ENCODE measurements around the gene EXOC3L1.

EXOC3L1 gene, protein sequence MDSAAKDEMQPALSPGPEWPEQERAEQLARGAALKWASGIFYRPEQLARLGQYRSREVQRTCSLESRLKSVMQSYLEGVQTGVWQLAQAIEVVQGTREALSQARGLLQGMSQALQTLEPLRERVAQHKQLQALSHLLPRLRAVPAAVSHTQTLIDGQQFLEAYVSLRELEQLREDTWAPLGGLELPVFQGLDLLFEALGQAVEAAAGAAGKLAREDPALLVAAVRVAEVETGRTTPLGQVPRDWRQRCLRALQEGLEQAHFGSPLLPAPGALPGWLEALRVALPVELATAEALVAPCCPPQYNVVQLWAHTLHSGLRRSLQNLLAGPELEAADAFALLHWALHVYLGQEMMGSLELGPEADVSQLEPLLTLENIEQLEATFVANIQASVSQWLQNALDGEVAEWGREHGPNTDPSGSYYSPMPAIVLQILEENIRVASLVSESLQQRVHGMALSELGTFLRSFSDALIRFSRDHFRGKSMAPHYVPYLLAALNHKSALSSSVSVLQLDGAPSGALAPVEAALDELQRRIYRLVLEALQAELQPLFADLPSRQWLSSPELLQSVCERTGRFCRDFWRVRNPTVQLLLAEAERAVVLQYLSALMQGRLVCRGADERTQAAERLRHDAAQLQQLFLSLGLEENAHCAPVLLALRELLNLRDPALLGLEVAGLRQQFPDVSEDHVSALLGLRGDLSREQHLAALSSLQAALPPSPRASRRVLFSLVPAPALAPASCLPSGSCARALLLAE

DNA sequence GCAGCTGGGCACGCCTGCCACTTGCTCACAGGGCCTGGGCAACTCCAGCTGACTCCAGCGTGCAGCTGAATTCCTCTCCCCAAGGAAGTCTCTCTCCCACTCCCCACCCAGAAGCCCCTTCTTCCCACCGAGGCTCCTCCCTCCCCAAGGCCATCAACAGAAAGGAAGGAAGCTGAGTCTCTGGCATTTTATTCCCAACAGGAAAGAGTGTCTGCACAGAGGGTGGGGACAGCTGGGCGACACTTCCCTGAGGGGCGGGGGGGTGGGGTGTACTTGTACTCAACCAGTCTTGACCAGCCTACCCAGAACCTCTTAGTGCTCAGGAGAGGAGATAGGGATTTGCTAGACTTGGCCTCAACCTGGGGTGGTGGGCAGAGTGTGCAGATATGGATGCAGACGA lies at the start of gene EXOC3L1:
EXOC3L1 (minus strand) TSS at position 96 of the 400 bp plus-strand sequence. CDS start 460 bp downstream, outside the sequence.
- DNase-seq (ENCODE audit: low read depth in 2 of 2), result no peak

DNA sequence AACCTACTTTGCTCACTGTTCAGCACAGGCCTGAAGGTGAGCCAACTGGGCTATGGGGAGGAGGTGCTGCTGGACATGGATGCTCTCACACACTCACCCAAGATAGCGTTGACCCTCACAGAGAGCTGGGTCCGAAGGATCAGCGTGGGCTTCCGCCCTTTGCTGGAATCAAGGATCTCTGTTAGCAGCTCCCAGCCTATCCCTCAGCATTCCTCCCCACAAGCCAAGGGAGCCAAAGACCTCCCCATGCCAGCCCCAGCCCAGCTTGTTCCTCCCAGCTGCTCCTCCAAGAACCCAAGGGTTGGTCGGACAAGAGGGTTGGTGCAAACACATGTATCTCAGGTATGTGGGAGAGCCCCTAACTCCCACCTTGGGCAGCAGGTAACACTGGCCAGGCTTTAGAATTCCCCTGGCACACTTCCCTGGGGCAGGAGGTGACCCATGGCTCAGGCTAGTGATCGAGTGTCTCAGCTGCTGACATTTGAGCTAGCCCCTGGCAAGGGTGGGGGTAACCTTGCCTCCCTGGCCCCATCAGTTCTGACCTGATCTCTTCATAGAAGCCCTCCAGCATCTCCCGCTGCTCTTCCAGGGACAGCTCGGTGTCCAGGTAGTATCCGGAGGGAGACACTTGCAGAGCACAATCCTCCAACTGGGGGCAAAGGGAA lies 49.0 kb upstream of the EXOC3L1 start:
- no peak for DNase-seq (ENCODE audit: low read depth in 2 of 2)

DNA sequence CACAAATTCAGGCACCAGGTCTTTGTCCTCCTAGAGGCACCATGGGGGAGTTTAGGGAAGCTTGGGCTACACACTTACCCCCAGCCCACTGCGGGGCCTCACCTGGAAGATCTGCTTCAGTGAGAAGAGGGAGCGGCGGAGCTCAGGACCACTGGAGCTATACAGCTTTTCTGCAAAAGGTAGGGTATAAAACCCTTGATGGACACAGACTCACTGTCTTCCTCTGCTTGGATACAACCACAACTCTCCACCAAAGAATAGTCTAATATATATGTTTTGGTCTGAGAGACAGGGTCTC lies 48.3 kb upstream of the EXOC3L1 start:
- no peak for DNase-seq (ENCODE audit: low read depth in 2 of 2)

DNA sequence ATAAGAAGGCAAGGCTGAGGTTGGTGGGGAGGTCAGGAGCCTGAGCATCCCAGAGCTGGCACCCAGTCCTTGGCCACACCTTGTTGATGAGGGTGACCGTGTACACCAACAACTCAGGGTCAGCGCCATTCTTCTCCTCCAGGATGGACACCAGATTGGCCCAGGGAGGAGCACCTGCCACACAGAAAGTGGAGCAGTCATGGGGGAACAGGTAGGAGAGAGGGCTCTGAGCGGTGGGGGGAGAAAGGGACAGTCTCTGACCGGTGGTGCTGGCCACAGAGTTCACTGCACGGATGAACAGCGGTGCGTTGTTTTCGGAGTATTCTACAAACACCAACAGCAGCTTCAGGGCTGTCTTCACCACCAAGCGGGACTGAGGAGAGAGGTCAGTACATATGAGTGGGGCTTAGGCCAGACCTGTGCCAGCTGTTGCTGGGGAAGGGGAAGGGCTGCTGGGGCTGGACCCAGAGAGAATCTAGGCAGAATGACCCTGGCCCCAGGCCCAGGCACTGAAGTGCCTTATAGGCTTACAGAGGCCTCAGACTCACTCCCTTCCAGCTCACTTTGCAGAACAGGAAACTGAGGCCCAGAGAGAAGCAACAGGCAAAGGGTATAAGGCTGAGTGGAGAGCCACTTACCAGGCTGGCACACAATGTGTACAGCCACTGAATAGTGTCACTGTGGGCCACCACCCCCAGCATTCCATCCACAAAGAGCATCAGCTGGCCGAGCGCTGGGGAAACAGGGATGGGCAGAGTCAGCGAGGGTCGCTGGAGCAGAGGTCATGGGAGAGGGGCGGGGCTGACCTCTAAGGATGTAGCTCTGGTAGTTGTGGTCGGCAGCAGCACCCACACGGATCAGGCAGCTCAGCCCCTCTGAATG lies 47.7 kb upstream of the EXOC3L1 start:
- DNase-seq (ENCODE audit: low read depth in 2 of 2), result no peak

DNA sequence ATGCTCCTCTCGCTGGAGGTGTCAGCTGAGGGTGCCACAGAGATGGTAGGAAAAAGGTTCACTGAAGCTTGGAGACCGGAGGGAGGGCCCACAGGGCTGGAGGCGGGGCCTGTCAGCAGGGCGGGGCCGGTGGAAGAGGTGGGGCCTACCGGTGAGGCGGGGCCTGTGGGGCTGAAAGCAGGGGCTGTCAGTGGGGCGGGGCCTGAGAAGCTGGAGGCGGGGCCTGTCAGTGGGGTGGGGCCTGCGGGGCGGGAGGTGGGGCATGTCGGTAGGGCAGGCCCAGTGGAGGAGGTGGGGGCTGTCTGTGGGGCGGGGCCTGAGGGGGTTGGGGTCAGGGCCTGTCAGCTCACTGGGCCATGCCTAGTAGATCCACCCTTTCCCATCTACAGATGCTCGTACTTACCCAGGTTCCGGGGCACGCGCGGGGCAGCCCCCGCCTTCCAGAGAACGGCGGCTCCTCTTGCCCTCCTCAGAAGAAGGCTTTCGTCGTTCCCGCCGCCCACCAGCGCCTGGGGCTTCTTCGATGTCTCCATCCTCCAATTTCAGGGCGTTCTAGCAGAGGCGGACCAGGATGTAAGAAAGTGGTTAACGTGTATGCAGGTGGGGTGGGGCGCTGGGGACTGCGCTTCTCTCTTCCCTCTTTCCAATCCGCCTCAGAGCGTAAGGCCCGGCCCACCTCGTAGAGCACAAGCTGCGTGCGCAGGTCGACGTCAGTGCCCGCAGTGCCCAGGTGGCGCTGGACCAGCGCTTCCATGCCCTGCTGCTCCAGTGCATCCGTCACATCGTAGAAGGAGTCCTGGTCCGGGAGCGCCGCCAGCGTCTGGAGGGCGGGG lies 46.8 kb upstream of the EXOC3L1 start:
- peak in 1 of 2 donors; percentile 64 for DNase-seq (ENCODE audit: low read depth in 2 of 2)

DNA sequence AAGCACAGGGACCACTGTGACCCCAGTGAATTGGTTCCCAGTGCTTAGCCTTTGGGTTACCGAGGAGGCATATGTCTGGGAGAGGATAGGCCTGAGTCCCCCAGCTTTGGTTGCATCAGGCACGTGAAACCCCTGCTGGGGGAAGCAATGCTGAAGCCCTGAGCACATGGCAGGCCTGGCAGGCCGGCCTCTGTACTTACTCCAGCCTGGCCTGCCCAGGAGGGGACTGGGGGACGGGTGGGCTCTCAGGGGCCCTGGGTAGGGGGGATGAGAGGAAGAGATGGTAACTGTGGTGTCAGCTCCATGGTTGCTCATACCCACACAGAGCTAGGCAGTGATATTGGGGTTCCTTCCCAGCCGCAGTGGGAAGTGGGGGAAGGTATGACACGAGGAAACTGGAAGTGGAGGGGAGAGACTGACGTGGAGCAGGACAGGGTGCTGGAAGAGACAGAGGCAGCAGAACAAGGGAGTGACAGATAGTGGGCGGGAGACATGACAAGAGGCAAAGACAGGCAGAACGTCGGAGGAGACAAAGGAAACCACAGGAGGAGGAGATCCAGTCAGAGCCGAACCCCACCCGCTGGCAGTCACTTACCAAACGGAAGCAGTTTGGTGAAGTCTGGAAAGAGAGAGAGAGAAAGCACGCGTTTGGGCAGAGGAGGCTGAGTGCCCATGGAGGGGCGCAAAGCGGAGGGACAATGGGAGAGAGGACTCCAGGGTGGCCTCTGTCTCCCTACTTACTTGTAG lies 46.1 kb upstream of the EXOC3L1 start:
- DNase-seq (ENCODE audit: low read depth in 2 of 2), result no peak

DNA sequence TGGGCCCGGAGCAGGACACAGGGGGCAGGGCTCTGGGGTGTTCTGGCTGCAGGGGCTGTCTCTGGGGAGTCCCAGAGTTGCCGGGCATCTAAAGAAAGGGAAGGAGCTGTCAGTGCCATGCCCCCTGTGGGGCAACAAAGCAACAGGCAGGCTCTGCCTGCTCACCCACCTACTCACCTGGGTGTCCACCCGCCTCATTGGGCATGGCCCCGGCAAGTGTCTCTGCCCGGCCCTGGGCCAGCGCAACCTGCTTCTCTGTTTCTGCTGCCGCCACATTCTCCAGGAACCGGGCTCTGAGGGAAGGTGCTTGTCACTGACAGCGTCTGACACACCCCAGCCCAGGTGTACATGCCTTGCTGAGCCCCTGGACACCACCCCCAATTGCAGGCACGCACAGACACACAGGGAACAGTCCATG lies 44.3 kb upstream of the EXOC3L1 start:
- no peak for DNase-seq (ENCODE audit: low read depth in 2 of 2)

DNA sequence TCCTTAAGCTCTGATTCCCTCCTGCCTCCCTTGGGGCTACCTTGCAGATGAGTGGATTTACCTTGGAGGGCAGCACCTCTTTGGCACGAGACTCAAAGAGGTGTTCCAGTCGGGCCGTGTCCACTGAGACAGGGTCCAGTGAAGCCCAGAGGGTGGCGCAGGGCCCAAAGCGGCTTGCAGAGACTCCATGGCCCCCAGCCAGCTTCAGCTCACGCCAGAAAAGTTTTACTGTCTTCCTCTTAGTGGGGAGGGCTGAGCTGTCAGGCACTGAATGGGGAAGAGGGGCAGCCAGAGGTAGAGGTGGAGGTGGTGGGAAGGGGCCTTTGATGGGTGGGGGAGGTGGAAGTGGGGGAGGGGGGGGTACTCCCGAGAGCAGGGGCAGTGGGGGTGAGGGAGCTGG lies 43.7 kb upstream of the EXOC3L1 start:
- DNase-seq (ENCODE audit: low read depth in 2 of 2), result no peak

DNA sequence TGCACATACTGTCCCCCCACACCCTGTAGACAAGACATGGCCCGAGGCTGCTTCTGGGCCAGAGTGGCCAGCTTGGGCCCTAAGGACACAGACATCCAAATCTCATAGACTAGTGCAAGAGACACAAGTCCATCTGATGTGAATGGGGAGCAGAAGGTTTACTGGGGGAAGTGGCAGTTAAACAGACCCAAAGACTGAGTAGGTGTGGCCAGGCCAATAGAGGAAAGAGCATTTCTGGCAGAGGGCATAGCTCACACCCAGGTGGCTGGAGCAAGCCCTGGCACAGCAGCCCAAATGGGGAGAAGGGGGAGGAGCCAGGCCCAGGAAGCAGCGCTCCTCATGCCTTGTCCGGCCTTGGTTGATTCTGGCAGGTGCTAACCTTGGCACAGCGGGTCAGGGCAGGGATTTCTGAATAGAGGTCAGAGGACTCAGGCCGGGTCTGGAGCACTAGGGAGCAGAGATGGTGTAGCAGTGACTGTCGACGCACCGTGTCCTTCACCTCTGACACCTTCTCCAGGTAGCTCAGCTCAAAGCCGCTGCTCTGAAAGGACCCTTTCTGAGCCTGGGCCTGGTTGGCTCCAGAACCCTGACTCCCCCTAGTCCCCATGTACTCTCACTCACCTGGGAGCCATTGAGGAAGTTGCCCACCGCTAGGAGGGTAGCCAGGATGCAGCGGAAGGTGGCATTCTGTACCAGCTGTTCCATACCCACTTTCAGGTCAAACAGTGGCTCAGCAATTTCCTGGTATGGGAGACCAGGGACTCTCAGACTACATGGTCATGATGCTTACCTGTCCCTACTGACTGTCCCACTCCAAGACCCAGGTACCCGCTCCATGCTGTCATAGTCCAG lies 41.1 kb upstream of the EXOC3L1 start:
- DNase-seq (ENCODE audit: low read depth in 2 of 2), result no peak

DNA sequence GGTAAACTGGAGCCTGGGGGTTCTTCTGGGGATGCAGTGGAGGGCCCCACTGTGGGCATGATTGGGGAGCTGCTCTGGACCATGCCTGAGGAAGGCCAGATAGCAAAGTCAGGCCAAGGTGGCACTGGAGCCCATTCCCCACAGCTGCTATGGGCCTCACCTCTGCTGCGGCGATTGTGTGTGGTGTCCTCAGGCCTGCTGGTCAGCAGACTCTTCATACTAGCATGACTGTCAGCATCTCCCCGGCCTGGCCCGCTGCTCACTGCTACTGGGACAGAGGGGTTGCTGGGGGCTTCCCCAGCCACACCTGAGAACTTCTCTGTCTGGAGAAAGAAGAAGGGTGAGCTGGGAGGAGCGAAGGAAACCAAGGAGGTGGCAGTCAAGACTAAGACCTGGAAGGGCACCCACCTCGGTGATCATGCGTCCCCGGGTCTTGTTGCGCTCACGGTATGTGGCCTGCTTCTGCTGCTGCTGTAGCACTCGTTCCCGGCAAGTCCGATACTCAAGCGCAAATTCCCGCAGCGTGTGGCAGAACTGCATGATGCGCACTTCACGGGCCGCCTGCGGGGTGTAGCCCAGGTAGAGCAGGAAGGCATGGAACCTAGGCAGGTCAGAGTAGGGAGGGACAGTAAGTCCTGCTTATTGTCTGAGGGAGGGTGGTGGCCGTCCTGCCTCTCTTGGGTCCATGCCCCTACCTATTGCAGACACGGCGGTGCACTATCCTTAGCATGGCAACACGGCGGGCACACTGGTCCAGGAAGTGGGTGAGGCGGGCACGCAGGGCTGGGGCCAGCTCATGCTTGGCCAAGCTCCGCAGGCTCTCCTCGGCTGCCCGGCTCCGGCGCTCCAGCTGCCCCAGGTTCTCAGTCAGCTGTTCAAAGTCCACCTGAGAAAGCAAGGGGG lies 40.2 kb upstream of the EXOC3L1 start:
- DNase-seq (ENCODE audit: low read depth in 2 of 2), result no peak

DNA sequence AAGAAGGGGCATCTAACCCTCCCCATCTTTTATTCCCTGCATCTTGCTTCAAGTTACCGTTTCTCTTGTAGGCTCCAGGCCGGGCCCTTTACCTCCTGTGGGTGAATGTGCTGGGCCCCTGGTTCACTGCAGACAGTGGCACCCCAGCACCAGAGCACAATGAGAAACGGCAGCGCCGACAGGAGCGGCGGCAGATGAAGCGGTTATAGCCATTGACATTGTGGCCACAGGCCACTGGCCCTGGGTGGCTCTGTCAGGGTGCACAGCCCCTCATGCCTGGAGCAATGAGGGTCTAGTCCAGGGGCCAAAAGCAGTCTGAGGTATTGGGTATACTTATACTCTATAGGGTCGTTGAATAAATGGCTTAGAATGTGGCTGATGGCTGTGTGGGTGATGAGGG lies 39.0 kb upstream of the EXOC3L1 start:
- DNase-seq (ENCODE audit: low read depth in 2 of 2), result no peak

DNA sequence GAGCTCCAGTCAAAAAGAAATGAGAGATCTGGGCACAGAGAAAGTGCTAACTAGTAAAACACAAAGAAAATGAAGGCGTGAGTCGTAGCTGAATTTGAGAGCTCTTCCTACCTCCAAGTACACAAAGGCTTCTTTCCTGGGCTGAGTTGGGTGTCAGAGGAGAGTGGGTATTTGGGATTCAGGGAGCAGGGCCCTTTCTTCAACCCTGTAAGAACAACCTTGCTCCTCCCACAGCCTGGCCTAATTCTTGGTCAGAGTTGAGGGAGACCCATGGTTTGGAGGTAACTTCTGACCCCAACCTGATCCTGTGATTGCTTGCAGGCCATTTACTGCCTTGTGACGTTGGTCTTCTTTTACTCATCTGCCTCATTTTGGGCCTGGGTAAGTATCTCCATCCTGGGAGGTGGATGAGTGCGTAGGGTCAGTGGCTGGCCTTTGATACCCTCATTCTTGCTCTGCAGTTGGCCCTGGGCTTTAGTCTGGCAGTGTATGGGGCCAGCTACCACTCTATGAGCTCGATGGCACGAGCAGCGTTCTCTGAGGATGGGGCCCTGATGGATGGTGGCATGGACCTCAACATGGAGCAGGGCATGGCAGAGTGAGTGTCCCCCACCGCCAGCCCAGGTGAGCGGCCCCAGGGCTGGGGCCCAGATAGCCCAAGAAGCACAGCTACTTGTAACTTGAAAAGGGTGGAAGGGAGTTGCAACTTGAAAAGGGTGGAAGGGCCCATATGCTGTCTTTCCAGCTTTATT lies 38.3 kb upstream of the EXOC3L1 start:
- DNase-seq (ENCODE audit: low read depth in 2 of 2), result no peak

DNA sequence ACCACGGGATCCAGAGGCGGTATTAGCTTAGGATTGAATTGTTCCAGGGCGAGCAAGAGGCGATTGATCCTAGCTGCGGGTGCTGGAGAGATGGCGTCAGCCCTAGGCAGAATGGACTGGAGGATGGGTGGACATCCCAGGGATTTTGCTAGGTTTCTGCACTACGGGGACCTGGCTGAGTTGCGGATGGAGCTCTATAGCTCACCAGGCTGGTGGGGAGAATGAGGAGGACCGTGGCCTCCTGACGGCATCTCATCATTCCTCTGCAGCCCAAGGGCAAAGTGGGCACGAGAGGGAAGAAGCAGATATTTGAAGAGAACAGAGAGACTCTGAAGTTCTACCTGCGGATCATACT lies 37.6 kb upstream of the EXOC3L1 start:
- no peak for DNase-seq (ENCODE audit: low read depth in 2 of 2)

DNA sequence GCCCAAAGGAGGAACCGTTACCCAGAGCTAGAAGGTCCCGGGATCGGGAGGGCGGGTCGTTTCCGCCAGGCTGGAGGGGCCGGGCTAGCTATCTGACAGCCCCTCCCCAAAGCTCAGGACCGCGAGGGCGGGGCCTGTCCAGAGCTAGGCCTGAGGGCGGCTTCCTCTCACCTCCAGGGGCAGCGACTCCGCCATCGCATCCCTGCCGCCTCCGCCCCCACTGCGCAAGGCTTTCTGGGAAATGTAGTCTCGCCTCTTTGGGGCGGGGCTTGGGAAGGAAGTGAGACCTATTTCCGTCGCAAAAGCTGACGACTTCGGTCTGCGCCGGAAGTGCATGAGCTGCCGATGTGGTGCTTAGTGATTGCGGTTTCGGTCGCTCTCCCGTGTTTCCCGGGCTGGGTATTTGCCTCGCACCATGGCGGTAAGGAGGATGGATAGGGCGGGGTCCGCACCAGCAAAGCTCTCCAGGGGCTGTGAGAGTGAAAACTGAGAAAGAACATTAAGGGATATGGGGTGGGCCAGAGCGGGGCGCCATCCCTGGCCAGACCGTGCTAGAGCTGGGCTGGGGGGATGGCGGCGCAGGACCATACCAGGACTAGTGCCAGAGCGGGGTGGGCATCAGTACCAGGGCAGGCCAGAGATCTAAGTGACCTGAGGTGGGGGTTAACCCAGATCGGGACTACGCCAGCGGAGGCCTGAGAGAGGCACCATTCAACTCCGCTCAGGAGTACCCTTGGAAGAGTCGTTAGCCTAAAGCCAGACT lies 37.0 kb upstream of the EXOC3L1 start, which contains the start of gene TMEM208:
TMEM208 (plus strand) TSS at position 327 of the 763 bp plus-strand sequence; CDS start at position 416, 89 bp downstream.
- DNase-seq (ENCODE audit: low read depth in 2 of 2), result peak; percentile 95 to 96

DNA sequence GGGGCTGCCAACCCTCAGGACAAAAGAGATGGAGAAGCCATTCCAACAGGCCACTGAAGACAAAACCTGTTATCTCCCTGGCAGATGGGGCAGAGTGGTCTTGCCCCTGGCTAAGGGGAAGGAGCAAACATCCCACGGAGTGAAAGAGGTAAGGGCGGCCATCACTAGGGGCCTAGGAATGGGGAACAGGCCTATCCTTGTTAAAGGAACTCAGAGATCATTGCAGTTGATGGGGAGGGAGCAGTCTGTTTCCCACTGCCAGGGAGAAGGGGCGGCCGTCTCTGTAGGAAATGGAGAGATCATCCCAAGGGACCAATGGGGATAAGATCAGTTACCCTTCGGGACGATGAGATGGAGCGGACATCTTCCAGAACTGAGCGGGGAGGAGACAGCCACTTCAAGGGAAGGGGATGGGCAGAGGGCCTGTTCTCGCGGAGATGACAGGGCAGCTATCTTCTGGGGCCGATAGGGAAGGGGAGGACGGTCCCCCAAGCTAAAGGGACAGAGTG lies 36.4 kb upstream of the EXOC3L1 start:
- no peak for DNase-seq (ENCODE audit: low read depth in 2 of 2)

DNA sequence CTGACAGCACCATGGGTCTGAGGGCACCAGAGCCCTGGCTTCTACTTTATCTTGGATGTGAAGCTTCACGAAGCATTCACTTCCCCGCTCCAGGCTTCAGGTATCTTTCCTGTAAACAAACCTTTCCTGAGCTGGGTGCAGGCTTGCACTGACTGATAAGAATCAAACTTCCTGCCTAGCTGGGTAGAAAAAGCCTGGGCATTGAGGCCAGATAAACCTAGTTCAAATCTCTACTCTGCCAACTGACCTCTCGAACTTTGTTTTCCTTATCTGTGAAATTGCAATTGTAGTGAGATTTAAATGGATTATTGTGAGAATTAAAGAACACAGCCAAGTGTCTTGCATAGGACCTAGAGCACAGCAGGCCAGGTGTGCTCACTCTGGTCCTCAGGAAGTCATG lies 34.1 kb upstream of the EXOC3L1 start:
- DNase-seq (ENCODE audit: low read depth in 2 of 2), result no peak

Measured in stimulated activated CD4-positive, alpha-beta T cell treated with anti-CD3 and anti-CD28 coated beads, Interleukin-1b, Interleukin-23, amount 100 ng/mL, for 4 hours (primary cell).